Measurements from ENCODE around the gene SELENBP1. TPM values are rescaled to one million over a fixed set of nuclear protein-coding genes. Genes with fewer than 3 reads are reported as not detected.

The SELENBP1 gene
- total and polyA plus RNA-seq, 9 of the 15 experiments (the other 6 are each of a cell fraction or from before 2014, with no cell fraction given), result 25.8 to 81.2 (median 47.1) TPM

DNA sequence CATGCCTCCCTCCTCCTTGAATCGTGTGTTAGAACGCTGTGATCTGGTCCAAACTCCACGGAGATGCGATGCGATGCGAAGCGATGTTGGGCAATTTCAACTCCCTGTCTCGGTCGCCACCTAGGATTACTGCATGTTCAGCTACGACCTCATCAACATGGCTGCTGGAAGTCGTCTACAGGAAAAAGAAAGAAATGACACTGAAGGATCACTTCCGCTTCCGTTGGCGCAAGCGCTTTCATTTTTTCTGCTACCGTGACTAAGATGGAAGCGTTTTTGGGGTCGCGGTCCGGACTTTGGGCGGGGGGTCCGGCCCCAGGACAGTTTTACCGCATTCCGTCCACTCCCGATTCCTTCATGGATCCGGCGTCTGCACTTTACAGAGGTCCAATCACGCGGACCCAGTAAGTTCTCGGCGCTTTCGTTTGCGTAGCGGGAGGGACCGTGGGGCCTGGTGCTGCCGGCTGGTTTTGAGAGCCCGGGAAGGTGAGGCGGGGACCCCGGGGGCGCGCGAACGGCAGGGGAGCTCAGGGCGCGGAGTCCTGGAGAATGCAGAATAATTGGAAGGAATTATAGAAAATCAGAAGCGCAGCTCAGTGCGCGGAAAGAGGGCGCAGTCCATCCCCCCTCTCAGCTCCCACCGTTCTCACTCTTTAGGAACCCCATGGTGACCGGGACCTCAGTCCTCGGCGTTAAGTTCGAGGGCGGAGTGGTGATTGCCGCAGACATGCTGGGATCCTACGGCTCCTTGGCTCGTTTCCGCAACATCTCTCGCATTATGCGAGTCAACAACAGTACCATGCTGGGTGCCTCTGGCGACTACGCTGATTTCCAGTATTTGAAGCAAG, 27.0 kb upstream of the SELENBP1 start, which contains the start of gene PSMB4 (continued):
- TF ChIP-seq SP1 (CRISPR knock-in tag; IDR thresholded peaks at IDR 0.05) (peak; percentile 81), RCOR1 (IDR thresholded peaks at IDR 0.05; ENCODE audit: borderline replicate concordance in 1 of 2, low read depth in 2 of 2, low read length in 2 of 2) (peak; percentile 20 to 86; a peak in 2 of 4 replicates), PTRF (tag; IDR thresholded peaks at IDR 0.05) (no peak), E2F3 (CRISPR knock-in tag; IDR thresholded peaks at IDR 0.05) (no peak), RBM39 (optimal IDR thresholded peaks at IDR 0.05; ENCODE audit: low read depth, low read length) (peak; percentile 13), EZH2 (IDR thresholded peaks at IDR 0.05; ENCODE audit: borderline replicate concordance, low read depth, low read length) (no peak), TOE1 (IDR thresholded peaks at IDR 0.05; ENCODE audit: borderline replicate concordance) (no peak), TOE1 (CRISPR knock-in tag; IDR thresholded peaks at IDR 0.05; ENCODE audit: borderline replicate concordance, low read depth) (0 out of 2 replicates have a peak, but pooled peaks have one; percentile 78), ZNF766 (CRISPR knock-in tag; conservative IDR thresholded peaks at IDR 0.05) (peak; percentile 75), TCF7L2 (IDR thresholded peaks at IDR 0.05; ENCODE audit: low read depth, low read length) (no peak), STAG1 (CRISPR knock-in tag; IDR thresholded peaks at IDR 0.05; ENCODE audit: borderline replicate concordance) (0 out of 2 replicates have a peak, but pooled peaks have one; percentile 4), HDAC1 (IDR thresholded peaks at IDR 0.05) (peak in 1 of 2 experiments; percentile 31; a peak in 1 of 4 replicates), NR2C1 (IDR thresholded peaks at IDR 0.05) (peak; percentile 94), NR2C1 (tag; IDR thresholded peaks at IDR 0.05) (peak; percentile 98), SETDB1 (IDR thresholded peaks at IDR 0.05; ENCODE audit: low read length) (no peak), HNRNPLL (IDR thresholded peaks at IDR 0.05; ENCODE audit: low read depth, low read length, poor library complexity, severe bottlenecking) (peak; percentile 49)
- TF ChIP-seq, protein P1, sequence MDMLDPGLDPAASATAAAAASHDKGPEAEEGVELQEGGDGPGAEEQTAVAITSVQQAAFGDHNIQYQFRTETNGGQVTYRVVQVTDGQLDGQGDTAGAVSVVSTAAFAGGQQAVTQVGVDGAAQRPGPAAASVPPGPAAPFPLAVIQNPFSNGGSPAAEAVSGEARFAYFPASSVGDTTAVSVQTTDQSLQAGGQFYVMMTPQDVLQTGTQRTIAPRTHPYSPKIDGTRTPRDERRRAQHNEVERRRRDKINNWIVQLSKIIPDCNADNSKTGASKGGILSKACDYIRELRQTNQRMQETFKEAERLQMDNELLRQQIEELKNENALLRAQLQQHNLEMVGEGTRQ (CRISPR knock-in tag; IDR thresholded peaks at IDR 0.05), result no peak
- TF ChIP-seq, protein P2, sequence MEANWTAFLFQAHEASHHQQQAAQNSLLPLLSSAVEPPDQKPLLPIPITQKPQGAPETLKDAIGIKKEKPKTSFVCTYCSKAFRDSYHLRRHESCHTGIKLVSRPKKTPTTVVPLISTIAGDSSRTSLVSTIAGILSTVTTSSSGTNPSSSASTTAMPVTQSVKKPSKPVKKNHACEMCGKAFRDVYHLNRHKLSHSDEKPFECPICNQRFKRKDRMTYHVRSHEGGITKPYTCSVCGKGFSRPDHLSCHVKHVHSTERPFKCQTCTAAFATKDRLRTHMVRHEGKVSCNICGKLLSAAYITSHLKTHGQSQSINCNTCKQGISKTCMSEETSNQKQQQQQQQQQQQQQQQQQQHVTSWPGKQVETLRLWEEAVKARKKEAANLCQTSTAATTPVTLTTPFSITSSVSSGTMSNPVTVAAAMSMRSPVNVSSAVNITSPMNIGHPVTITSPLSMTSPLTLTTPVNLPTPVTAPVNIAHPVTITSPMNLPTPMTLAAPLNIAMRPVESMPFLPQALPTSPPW (CRISPR knock-in tag; IDR thresholded peaks at IDR 0.05), result peak; percentile 43
- TF ChIP-seq, protein P3, sequence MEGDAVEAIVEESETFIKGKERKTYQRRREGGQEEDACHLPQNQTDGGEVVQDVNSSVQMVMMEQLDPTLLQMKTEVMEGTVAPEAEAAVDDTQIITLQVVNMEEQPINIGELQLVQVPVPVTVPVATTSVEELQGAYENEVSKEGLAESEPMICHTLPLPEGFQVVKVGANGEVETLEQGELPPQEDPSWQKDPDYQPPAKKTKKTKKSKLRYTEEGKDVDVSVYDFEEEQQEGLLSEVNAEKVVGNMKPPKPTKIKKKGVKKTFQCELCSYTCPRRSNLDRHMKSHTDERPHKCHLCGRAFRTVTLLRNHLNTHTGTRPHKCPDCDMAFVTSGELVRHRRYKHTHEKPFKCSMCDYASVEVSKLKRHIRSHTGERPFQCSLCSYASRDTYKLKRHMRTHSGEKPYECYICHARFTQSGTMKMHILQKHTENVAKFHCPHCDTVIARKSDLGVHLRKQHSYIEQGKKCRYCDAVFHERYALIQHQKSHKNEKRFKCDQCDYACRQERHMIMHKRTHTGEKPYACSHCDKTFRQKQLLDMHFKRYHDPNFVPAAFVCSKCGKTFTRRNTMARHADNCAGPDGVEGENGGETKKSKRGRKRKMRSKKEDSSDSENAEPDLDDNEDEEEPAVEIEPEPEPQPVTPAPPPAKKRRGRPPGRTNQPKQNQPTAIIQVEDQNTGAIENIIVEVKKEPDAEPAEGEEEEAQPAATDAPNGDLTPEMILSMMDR (IDR thresholded peaks at IDR 0.05 in 2 of 3, conservative IDR thresholded peaks at IDR 0.05 in 1 of 3; ENCODE audit: insufficient read depth in 2 of 3, low read depth in 1 of 3, low read length in 3 of 3), result peak; percentile 64 to 84 (median 70)
